Muscle of leg (tissue), 11 donors: Measurements from ENCODE around the gene ADAM12. TPM values are rescaled to one million over a fixed set of nuclear protein-coding genes. Genes with fewer than 3 reads are reported as not detected.
"Not testable (repeated sequence)": the region's sequence is repeated elsewhere in the genome, so short reads cannot be mapped to it uniquely, and the experiment has no call there.

Source experiments
- DNase-seq: peaks from one replicate; pipeline ENCODE4 v3.0.0; 2013
- H3K27ac ChIP-seq: one replicate; pipeline ENCODE4 v1.5.1; 2013; ENCODE audit warnings: mild to moderate bottlenecking, low read length, control low read depth
- H3K27me3 ChIP-seq: one replicate; pipeline ENCODE4 v1.6.1; 2013; ENCODE audit warnings: low read length; ENCODE audit not compliant: control insufficient read depth, insufficient read depth
- H3K36me3 ChIP-seq: one replicate; pipeline ENCODE4 v1.6.1; 2013; ENCODE audit warnings: low read length; ENCODE audit not compliant: control insufficient read depth, insufficient read depth
- H3K4me1 ChIP-seq: one replicate; pipeline ENCODE4 v1.6.1; 2013; ENCODE audit warnings: low read length; ENCODE audit not compliant: control insufficient read depth, insufficient read depth
- H3K4me3 ChIP-seq: one replicate; pipeline ENCODE4 v1.5.1; 2013; ENCODE audit warnings: low read length, control low read depth
- H3K9me3 ChIP-seq: replicated peaks from 2 replicates; pipeline ENCODE4 v1.6.1; 2013; ENCODE audit warnings: low read depth, low read length; ENCODE audit not compliant: control insufficient read depth
- WGBS: methylation state at CpG from one replicate; pipeline ENCODE4 v1.1.5; 2013; ENCODE audit warnings: missing lambda C conversion rate; ENCODE audit not compliant: insufficient coverage; 5-methylcytosine and 5-hydroxymethylcytosine counted together
- polyA plus RNA-seq, 8 donors: library from polyadenylated mRNA; unstranded; fragments of 120-200 nt; gene quantifications; one replicate each; pipeline versions ENCODE4 v1.2.1 to v1.2.3, GENCODE V29; 2013; ENCODE audit warnings: inconsistent platforms in 1 of 8, low replicate concordance in 1 of 8; ENCODE audit not compliant: insufficient read length in 8 of 8, insufficient read depth in 1 of 8
- total RNA-seq: library from RNA; stranded (reverse); fragments of 120-200 nt; gene quantifications from one replicate; pipeline ENCODE4 v1.2.4, GENCODE V29; 2013

ADAM12 gene
- total and polyA plus RNA-seq, 9 donors, result 11.7 to 39.6 (median 21.0) TPM

DNA sequence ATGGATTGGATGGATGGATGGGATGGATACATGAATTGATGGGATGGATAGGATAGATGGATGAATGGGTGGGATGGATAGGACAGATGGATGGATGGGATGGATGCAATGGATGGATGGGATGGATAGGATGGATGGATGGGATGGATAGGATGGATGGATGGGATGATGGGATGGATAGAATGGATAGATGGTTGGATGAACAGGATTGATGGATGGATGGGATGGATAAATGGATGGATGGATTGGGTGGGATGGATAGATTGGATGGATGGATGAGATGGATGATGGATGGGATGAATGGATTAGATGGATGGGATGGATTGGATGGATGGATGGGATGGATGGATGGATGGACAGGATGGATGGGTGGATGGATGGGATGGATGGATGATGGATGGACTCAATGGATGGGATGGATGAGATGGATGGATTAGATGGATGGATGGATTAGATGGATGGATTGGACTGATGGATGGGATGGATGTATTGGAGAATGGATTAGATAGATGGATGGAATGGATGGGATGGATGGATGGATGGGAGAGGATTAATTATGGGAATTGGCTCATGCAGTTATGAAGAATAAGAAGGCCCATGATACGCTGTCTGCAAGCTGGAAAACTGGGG is 136.4 kb downstream of the ADAM12 start:
- DNase-seq, result no peak
- no peaks in the 10 kb centered on the region for H3K36me3 ChIP-seq
- H3K4me1 ChIP-seq, result peaks cover 10% of the 10 kb centered on the region
- no peaks in the 10 kb centered on the region for H3K27me3 ChIP-seq
- H3K4me3 ChIP-seq, result no peak overlapping the region
- no peak overlapping the region for H3K27ac ChIP-seq
- no peaks in the 10 kb centered on the region for H3K9me3 ChIP-seq
- WGBS, result 93% methylated on average over 1 of the region's 1 CpG

DNA sequence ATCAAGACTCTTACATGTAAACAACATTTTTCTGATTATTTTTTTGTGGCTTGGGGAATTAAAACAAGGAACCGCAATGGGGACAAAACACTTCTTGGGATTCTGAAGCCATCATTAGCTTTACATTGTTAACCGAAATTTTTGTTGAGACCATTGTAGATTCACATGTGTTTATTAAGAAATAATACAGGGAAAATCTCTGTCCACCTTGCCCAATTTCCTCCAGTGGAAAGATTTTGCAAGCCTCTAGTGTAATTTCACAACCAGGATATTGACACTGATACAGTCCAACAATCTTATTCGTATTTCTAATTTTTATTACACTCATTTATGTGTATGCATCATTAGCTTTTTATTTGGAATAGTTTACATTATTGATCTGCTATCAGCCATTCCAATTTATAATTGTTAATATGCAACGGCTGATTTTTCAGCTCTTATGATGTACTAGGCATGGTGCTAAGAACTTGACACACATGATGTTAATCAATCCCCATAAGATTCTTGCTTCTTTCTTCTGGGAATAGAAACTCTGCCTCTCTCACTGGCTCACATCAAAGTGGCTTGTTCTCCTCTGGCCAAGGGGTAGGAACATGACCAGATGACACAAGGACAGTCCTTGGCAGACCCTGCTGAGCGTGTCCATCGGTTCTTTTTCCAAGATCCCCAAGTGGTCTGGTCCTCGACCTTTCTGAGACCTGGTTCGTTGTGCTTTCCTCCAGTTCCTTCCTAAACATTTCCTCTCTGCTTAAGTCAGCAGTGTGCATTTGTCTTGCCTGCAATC is 137.6 kb downstream of the ADAM12 start:
- Histone ChIP-seq H3K4me1 (peaks cover 10% of the 10 kb centered on the region), H3K27ac (no peak overlapping the region), H3K36me3 (no peaks in the 10 kb centered on the region), H3K27me3 (no peaks in the 10 kb centered on the region), H3K4me3 (no peak overlapping the region), H3K9me3 (no peaks in the 10 kb centered on the region)
- no peak for DNase-seq
- WGBS, result 90% methylated on average over 3 of the region's 8 CpGs

DNA sequence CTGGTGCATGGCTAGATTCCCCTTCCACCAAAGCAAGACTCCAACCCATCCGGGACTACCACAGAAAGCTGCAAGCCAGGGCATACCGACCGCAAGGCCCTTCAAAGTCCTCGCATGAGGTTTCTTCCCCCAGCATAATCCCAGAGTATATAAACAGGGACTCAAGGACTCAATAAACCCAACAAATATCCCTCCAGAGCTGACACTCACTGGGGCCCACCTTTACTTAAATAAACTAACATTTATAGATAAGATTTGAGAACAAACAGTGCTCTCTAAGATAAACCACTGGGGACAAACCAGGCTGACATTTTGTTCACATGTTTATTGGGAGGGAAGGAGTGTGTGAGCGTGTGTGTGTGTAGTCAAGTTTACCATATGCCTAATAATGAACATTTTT is 138.2 kb downstream of the ADAM12 start:
- H3K36me3 ChIP-seq, result no peaks in the 10 kb centered on the region
- no peak overlapping the region for H3K4me3 ChIP-seq
- no peaks in the 10 kb centered on the region for H3K27me3 ChIP-seq
- peaks cover 10% of the 10 kb centered on the region for H3K4me1 ChIP-seq
- 71% methylated on average over 4 of the region's 5 CpGs for WGBS
- H3K9me3 ChIP-seq, result no peaks in the 10 kb centered on the region
- H3K27ac ChIP-seq, result no peak overlapping the region
- DNase-seq, result no peak

DNA sequence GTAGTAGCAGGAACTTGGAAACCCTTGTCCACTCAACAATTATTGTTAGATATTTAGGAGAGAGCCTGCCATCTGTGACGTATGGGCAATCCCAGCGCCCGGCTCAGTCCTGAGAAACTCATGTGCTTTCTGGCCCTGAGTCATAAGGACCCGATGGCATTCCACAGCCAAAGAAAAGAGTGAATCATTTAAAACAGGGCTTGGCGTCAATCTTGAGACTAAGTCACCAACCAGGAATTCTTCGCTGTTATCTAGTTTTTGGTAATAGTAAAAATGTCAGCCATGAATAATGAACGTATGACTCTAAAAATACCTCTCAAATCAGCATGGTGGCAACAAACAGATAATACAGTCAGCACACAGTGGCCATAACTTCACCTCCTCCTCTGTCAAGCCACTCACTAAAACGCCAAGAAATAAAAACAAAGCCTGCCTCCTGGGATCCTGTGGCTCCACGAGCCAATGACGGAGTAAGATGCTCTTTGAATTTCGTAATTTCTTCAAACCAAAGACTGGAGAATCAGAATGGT is 140.8 kb downstream of the ADAM12 start:
- Histone ChIP-seq H3K4me3 (no peak overlapping the region), H3K4me1 (peaks cover 9% of the 10 kb centered on the region), H3K27ac (no peak overlapping the region), H3K36me3 (no peaks in the 10 kb centered on the region), H3K9me3 (no peaks in the 10 kb centered on the region), H3K27me3 (no peaks in the 10 kb centered on the region)
- no peak for DNase-seq
- 86% methylated on average over 4 of the region's 11 CpGs for WGBS

DNA sequence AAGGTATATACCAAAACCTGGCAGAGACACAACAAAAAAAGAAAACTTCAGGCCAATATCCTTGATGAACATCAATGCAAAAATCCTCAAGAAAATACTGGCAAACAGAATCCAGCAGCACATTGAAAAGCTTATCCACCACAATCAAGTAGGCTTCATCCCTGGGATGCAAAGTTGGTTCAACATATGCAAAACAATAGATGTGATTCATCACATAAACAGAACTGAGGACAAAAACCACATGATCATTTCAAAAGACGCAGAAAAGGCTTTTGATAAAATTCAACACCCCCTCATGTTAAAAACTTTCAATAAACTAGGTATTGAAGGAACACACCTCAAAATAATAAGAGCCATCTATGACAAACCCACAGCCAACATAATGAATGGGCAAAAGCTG is 141.9 kb downstream of the ADAM12 start:
- WGBS, result no CpG with 5 or more reads among the region's 1 CpG
- not testable (repeated sequence) for H3K27ac ChIP-seq, H3K9me3 ChIP-seq

DNA sequence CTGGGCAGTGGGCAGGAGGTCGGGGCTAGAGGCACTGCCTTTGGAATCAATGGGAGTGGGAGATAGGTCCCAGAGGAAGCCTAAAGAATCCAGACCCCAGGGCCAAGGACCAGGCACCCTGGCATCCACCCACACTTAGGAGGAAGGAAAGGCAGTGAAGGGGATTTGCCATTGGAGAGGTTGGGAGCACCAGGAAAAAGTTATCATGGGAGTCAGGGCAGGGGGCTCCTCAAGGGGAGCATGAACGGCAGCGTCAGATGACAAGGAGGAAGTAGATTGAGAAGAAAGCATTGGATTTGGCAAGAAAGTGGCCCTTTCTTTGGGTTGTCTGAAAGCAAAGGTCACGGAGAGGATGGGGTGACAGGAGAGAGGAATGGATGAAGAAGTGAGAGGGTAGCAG is 142.8 kb downstream of the ADAM12 start:
- Histone ChIP-seq H3K27ac (no peak overlapping the region), H3K9me3 (no peaks in the 10 kb centered on the region), H3K27me3 (no peaks in the 10 kb centered on the region), H3K4me1 (peaks cover 18% of the 10 kb centered on the region), H3K4me3 (no peak overlapping the region), H3K36me3 (no peaks in the 10 kb centered on the region)
- WGBS, result 81% methylated on average over 4 of the region's 4 CpGs
- DNase-seq, result no peak

More for the DNA sequence above, 141.9 kb downstream of the ADAM12 start:
- not testable (repeated sequence) for H3K4me3 ChIP-seq, H3K27me3 ChIP-seq, DNase-seq, H3K36me3 ChIP-seq
- peaks cover 14% of the 10 kb centered on the region for H3K4me1 ChIP-seq

DNA sequence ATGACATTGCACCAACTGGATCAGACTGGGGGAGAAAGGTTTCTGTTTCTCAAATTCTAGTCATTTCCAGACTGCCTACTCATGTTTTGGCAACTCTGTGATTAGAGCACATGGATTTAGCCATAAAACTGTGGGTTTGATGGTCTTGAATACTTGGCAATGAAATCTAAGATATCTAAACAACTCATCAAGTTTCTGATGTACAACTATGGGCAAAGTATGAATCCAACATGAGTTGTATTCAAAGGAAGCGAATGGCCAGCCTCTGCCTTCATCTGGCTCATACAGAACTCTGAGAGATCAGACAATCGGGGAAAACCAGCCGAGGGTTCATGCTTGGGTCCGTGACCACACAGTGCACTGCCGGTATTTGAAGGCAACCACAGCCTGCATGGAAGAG is 144.3 kb downstream of the ADAM12 start:
- H3K4me1 ChIP-seq, result peaks cover 27% of the 10 kb centered on the region
- 94% methylated on average over 5 of the region's 5 CpGs for WGBS
- DNase-seq, result no peak

DNA sequence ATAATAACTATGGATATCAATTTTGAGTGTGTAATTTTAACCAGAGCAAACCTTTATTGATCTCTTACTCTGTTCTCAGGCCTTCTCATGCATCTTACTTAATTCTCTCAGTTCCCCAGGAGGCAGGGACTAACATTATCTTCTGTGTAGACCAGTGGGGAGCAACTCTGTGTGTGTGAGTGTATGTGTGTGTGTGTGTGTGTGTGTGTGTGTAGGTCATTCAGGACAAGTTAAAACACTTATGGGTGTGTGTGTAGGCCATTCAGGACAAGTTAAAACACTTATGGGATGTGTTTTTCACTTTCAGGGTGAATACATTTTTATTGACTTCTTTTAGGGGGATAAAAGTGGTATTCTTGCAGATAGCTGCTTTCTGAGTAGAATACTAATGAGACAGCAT is 145.0 kb downstream of the ADAM12 start:
- Histone ChIP-seq H3K36me3 (no peaks in the 10 kb centered on the region), H3K4me3 (no peak overlapping the region), H3K9me3 (no peaks in the 10 kb centered on the region), H3K4me1 (peaks cover 27% of the 10 kb centered on the region), H3K27me3 (no peaks in the 10 kb centered on the region), H3K27ac (peak overlapping the region; percentile 78)
- DNase-seq, result no peak

More for the DNA sequence above, 144.3 kb downstream of the ADAM12 start:
- no peak overlapping the region for H3K4me3 ChIP-seq
- no peak overlapping the region for H3K27ac ChIP-seq
- H3K27me3 ChIP-seq, result no peaks in the 10 kb centered on the region
- H3K36me3 ChIP-seq, result no peaks in the 10 kb centered on the region
- H3K9me3 ChIP-seq, result no peaks in the 10 kb centered on the region

DNA sequence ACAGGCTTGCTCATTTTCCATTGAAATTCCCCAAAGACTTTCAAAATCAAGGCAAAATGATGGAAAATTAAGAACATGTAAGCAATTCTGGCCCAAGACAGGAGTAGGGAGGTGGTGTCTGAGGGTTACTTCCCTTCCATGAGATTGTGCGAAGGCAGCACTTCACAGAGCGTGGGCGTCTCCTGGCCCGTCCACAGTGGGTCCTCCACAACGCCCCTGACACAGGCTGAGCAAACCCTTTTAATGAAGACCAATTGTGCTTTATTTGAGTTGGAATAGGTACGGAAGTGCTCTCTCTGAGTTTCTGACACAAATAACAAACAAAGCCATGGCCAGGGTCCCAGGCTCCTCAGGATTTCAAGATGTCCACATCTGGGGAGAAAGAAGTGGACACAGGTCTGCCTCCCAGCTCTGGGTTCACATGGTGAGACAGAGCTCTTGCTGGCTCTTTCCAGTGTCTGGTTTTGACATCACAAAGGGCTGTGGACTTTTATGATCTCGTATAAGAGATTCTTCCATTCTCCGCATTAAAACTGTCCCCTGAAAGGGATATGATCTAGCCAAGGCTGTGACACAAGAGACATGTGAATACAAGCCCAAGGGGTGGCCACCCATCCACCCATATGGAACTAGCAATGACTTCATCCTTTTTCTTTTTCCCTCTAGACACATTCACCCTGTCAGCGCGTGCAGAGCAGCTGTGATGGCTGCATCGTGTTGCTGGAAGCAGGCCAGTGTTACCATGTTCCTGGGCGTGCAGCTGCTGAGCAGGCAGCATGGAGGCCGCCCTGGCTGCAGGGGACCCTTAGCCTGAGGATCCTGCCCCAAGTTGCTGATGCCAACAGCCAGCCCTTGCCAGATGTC is 145.6 kb downstream of the ADAM12 start:
- no peak overlapping the region for H3K4me3 ChIP-seq
- WGBS, result 33% methylated on average over 3 of the region's 13 CpGs
- DNase-seq, result peak; percentile 94
- H3K4me1 ChIP-seq, result peaks cover 27% of the 10 kb centered on the region
- H3K9me3 ChIP-seq, result no peaks in the 10 kb centered on the region
- no peaks in the 10 kb centered on the region for H3K27me3 ChIP-seq
- H3K27ac ChIP-seq, result peak overlapping the region; percentile 78
- H3K36me3 ChIP-seq, result no peaks in the 10 kb centered on the region

DNA sequence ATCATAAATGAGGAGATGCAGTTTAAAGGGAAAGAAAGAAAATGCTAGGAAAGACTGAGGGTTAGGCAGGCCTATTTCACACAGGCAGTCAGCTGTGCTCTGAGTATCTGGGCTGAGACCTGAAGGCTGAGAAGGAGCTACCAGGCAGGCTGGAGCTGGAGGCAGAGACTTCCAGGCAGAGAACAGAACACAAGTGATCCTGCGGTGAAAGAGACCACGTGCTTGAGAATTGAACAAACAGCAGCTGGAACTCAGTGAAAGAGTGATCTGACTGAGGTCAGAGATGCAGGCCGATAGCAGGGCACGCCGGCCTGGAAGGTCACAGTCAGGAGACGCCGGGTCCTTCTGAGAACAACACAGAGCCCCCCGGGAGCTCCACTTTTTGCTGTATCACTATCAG is 147.8 kb downstream of the ADAM12 start:
- Histone ChIP-seq H3K36me3 (no peaks in the 10 kb centered on the region), H3K4me3 (no peak overlapping the region), H3K27me3 (no peaks in the 10 kb centered on the region), H3K9me3 (no peaks in the 10 kb centered on the region), H3K4me1 (peaks cover 37% of the 10 kb centered on the region), H3K27ac (peak overlapping the region; percentile 7)
- WGBS, result 64% methylated on average over 7 of the region's 8 CpGs
- peak; percentile 58 for DNase-seq
